Heart right ventricle (tissue), 16 donors: Measurements from ENCODE around the gene WDR91. TPM values are rescaled to one million over a fixed set of nuclear protein-coding genes. Genes with fewer than 3 reads are reported as not detected.

Experiments used
- ATAC-seq, 8 donors: fragments of 200-7000 bp; cut with Tn5 transposase; one replicate each; pipeline ENCODE4 v1.9.1; 2020; ENCODE audit warnings: mild to moderate bottlenecking in 8 of 8, moderate library complexity in 8 of 8, moderate number of reproducible peaks in 1 of 8
- DNase-seq, 2 donors: peaks; one replicate each; pipeline ENCODE4 v3.0.0-alpha.2; 2020
- H3K27ac ChIP-seq, 10 donors: fragments of 200-600 bp; sonication (generic) in 2 of 10; one replicate each; pipeline versions ENCODE4 v1.5.0 to v1.8.0; 2020 to 2022; ENCODE audit warnings: mild to moderate bottlenecking in 3 of 10
- H3K27me3 ChIP-seq, 7 donors: fragments of 200-600 bp; one replicate each; pipeline ENCODE4 v1.8.0; 2021 to 2022; ENCODE audit warnings: mild to moderate bottlenecking in 2 of 7
- H3K36me3 ChIP-seq, 9 donors: fragments of 200-600 bp; sonication (generic) in 1 of 9; one replicate each; pipeline versions ENCODE4 v1.5.0 to v1.8.0; 2020 to 2022; ENCODE audit warnings: mild to moderate bottlenecking in 2 of 9
- H3K4me1 ChIP-seq, 9 donors: fragments of 200-600 bp; sonication (generic) in 1 of 9; one replicate each; pipeline versions ENCODE4 v1.5.0 to v1.8.0; 2020 to 2022; ENCODE audit warnings: mild to moderate bottlenecking in 4 of 9
- H3K4me3 ChIP-seq, 10 donors: fragments of 200-600 bp; sonication (generic) in 2 of 10; one replicate each; pipeline versions ENCODE4 v1.5.0 to v1.8.0; 2020 to 2022; ENCODE audit warnings: mild to moderate bottlenecking in 7 of 10, moderate library complexity in 2 of 10
- H3K9me3 ChIP-seq, 11 donors: fragments of 200-600 bp in 10 of 11; sonication (generic) in 2 of 11; one replicate each; pipeline versions ENCODE4 v1.5.0 to v1.8.0; 2013 to 2022; ENCODE audit warnings: mild to moderate bottlenecking in 2 of 11, control low read depth in 1 of 11, moderate library complexity in 1 of 11
- WGBS, 2 donors: extraction: QIAGEN DNeasy Blood & Tissue Kit; methylation state at CpG; one replicate each; pipeline ENCODE4 v1.1.7; 2013; ENCODE audit warnings: inconsistent platforms in 1 of 2; 5-methylcytosine and 5-hydroxymethylcytosine counted together
- intact Hi-C, 10 donors: fragments of 100-400 bp; cut with DNase I; formaldehyde crosslinking; loops; one replicate each; pipeline versions ENCODE4 v1.11.1 to v1.14.2; 2022
- polyA plus RNA-seq, 2 donors: library from polyadenylated mRNA; stranded (reverse); fragments of 200-250 nt; gene quantifications; one replicate each; pipeline ENCODE4 v1.2.3, GENCODE V29; 2013
- total RNA-seq, 10 donors: library from RNA; stranded (reverse); fragmentation: NEBNext Ultra II Directional in 3 of 10; extraction: Animal tissue kit (Norgen Biotek cat#: 25700) in 3 of 10; gene quantifications; one replicate each; pipeline versions ENCODE4 v1.2.1 to v1.2.4, GENCODE V29; 2021 to 2023
- TF ChIP-seq, protein P1 (sequence below), 9 donors: fragments of 200-600 bp; sonication (generic) in 2 of 9; IDR thresholded peaks; one replicate each; pipeline versions ENCODE4 v1.5.0 to v1.8.0; 2021 to 2022; ENCODE audit warnings: antibody characterized with exemption in 9 of 9, mild to moderate bottlenecking in 5 of 9, moderate library complexity in 1 of 9
- donor health status: Arrhythmogenic right ventricular cardiomyopathy.
- donor health status: ischemic (EF 13 %, LVEDD 7.1; RV severe dilation, severe dysfunction).
- donor health status: healthy with polysubstance abuse.
- donor health status: DM: no; HTN: yes; CAD: no.
- donor health status: DM: no; HTN: no; CAD: no.
- donor health status: ischemic (EF 25% LVEDD 6.9; RV normal size, moderate dysfunction).
- donor health status: ischemic (EF 25% LVEDD 5.7; RV mildly dilated, moderate dysfunction).
- donor health status: healthy.
- donor health status: DM: yes; HTN: yes; CAD: no.
- donor health status: Ischemic cardiomyopathy.
- donor health status: ischemic (EF 35%, LVEDD 5.7; RV mildly dilated, moderate dysfunction).
- donor health status: nonischemic (EF 11% LVEDD 7.7; RV severe dilation, severe dysfunction).
- donor health status: DM: yes; HTN: yes; CAD: no.
- donor health status: PGD.
- donor health status: ischemic (EF 29% LVEDD 5.4; RV normal size, mild dysfunction).
- donor health status: nonischemic (EF 23%, LVEDD 6.1; RV moderate dilation, normal function).

WDR91 gene
- total and polyA plus RNA-seq, 12 donors: 3.0 to 10.4 (median 5.9) TPM

GRCh38 chr7:135193615-135194081 lies 17.7 kb downstream of the WDR91 start:
- 94 to 96% methylated on average over 10 of the region's 10 CpGs for WGBS, 2 donors
- H3K27ac ChIP-seq: peak overlapping the region in 1 of 10 donors; percentile 25
- TF ChIP-seq, protein P1, sequence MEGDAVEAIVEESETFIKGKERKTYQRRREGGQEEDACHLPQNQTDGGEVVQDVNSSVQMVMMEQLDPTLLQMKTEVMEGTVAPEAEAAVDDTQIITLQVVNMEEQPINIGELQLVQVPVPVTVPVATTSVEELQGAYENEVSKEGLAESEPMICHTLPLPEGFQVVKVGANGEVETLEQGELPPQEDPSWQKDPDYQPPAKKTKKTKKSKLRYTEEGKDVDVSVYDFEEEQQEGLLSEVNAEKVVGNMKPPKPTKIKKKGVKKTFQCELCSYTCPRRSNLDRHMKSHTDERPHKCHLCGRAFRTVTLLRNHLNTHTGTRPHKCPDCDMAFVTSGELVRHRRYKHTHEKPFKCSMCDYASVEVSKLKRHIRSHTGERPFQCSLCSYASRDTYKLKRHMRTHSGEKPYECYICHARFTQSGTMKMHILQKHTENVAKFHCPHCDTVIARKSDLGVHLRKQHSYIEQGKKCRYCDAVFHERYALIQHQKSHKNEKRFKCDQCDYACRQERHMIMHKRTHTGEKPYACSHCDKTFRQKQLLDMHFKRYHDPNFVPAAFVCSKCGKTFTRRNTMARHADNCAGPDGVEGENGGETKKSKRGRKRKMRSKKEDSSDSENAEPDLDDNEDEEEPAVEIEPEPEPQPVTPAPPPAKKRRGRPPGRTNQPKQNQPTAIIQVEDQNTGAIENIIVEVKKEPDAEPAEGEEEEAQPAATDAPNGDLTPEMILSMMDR (IDR thresholded peaks at IDR 0.05): no peak
- no peak for ATAC-seq
- intact Hi-C loops: no loop called here
- DNase-seq: no peak
- H3K36me3 ChIP-seq: peaks cover 0 to 100% (median 43%) of the 10 kb centered on the region in 9 donors
- H3K9me3 ChIP-seq: no peaks in the 10 kb centered on the region
- no peak overlapping the region for H3K4me3 ChIP-seq
- no peaks in the 10 kb centered on the region for H3K27me3 ChIP-seq
- peaks cover 0 to 14% (median 0%) of the 10 kb centered on the region in 9 donors for H3K4me1 ChIP-seq

GRCh38 chr7:135192914-135193536 lies 18.3 kb downstream of the WDR91 start:
- intact Hi-C loops: no loop called here
- no peak for DNase-seq
- H3K27me3 ChIP-seq: no peaks in the 10 kb centered on the region
- no peak overlapping the region for H3K4me3 ChIP-seq
- WGBS, 2 donors: 92 to 95% methylated on average over 11 of the region's 11 CpGs
- no peak overlapping the region for H3K27ac ChIP-seq
- H3K9me3 ChIP-seq: no peaks in the 10 kb centered on the region
- TF ChIP-seq, protein P1 (IDR thresholded peaks at IDR 0.05): no peak
- peaks cover 0 to 14% (median 0%) of the 10 kb centered on the region in 9 donors for H3K4me1 ChIP-seq
- no peak for ATAC-seq
- peaks cover 0 to 100% (median 49%) of the 10 kb centered on the region in 9 donors for H3K36me3 ChIP-seq

DNA sequence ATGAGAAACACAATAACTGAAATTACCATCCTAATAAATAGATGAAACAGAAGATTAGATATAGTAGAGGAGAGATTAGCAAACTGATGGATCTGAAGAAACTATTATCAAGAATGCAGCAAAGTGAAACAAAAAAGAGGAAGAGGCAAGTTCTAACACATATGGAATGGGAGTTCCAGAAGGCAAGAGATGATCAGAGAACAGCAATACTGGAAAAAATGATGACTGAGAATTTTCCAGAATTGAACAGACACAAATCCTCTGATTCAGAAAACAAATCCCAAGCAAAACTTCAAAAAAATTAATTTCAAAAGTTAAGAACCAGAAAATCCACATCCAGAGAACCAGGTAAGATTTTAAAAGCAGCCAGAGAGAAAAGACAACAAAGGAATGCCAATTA lies 20.6 kb downstream of the WDR91 start:
- H3K27me3 ChIP-seq: no peaks in the 10 kb centered on the region
- DNase-seq: no peak
- ATAC-seq: no peak
- H3K4me1 ChIP-seq: peaks cover 0 to 14% (median 0%) of the 10 kb centered on the region in 9 donors
- no peak overlapping the region for H3K4me3 ChIP-seq
- TF ChIP-seq, protein P1 (IDR thresholded peaks at IDR 0.05): no peak
- H3K27ac ChIP-seq: no peak overlapping the region
- H3K9me3 ChIP-seq: no peaks in the 10 kb centered on the region
- H3K36me3 ChIP-seq: peaks cover 0 to 100% (median 47%) of the 10 kb centered on the region in 9 donors
- intact Hi-C loops: no loop called here

GRCh38 chr7:135189961-135190360 lies 21.4 kb downstream of the WDR91 start:
- Histone ChIP-seq H3K36me3 (peaks cover 0 to 100% (median 53%) of the 10 kb centered on the region in 9 donors), H3K4me3 (no peak overlapping the region), H3K9me3 (no peaks in the 10 kb centered on the region), H3K27ac (no peak overlapping the region), H3K4me1 (peaks cover 0 to 14% (median 0%) of the 10 kb centered on the region in 9 donors), H3K27me3 (no peaks in the 10 kb centered on the region)
- TF ChIP-seq, protein P1 (IDR thresholded peaks at IDR 0.05): no peak
- ATAC-seq (no peak), DNase-seq (no peak)
- intact Hi-C loops: loop anchor here in 1 of 10 donors (10.0 kb wide), 1 partner anchor 195 kb away; no protein-coding TSS in a partner anchor
- WGBS, 2 donors: 83 to 86% methylated on average over 4 of the region's 4 CpGs
